SU-DHL-6 (cell line): ENCODE measurements around the gene SGPP2.

Experiments used
- H2AFZ ChIP-seq: fragments of 200-600 bp; sonication (generic); 2 replicates; pipeline ENCODE4 v1.6.1; 2014; ENCODE audit warnings: low read depth, mild to moderate bottlenecking, moderate library complexity, mixed read lengths, antibody characterized with exemption, low read length; ENCODE audit not compliant: severe bottlenecking
- H3F3A ChIP-seq: fragments of 200-600 bp; shearing (Covaris generic); 2 replicates; pipeline ENCODE4 v1.6.0; 2016; ENCODE audit warnings: antibody characterized with exemption, mild to moderate bottlenecking; ENCODE audit not compliant: insufficient read depth
- H3K27ac ChIP-seq: fragments of 200-600 bp; sonication (generic); 2 replicates; pipeline ENCODE4 v1.5.1; 2016; ENCODE audit warnings: low read depth, mild to moderate bottlenecking, low read length, moderate library complexity, mixed read lengths
- H3K27me3 ChIP-seq: fragments of 200-600 bp; sonication (generic), shearing (Covaris generic); 2 replicates; pipeline ENCODE4 v1.6.0; 2014; ENCODE audit warnings: mild to moderate bottlenecking, low read length
- H3K36me3 ChIP-seq: fragments of 200-600 bp; sonication (generic); 2 replicates; pipeline ENCODE4 v1.6.1; 2014; ENCODE audit warnings: mild to moderate bottlenecking, low read length, mixed read lengths
- H3K4me2 ChIP-seq: fragments of 300-600, 200-600 bp; shearing (Covaris generic), sonication (generic); 2 replicates; pipeline ENCODE4 v1.6.0; 2014; ENCODE audit warnings: low read length, low read depth, mild to moderate bottlenecking; ENCODE audit not compliant: poor library complexity, severe bottlenecking
- H3K4me3 ChIP-seq: fragments of 200-600 bp; sonication (generic); 2 replicates; pipeline ENCODE4 v1.5.1; 2014; ENCODE audit warnings: antibody characterized with exemption, low read length, mild to moderate bottlenecking, mixed read lengths; ENCODE audit not compliant: insufficient read depth, poor library complexity, severe bottlenecking
- H3K79me2 ChIP-seq: fragments of 200-600 bp; sonication (generic); 2 replicates; pipeline ENCODE4 v1.6.1; 2014; ENCODE audit warnings: mild to moderate bottlenecking, low read length, moderate library complexity; ENCODE audit not compliant: insufficient read depth
- H3K9ac ChIP-seq: fragments of 200-600 bp; sonication (generic); 2 replicates; pipeline ENCODE4 v1.7.0; 2014; ENCODE audit warnings: mild to moderate bottlenecking, low read length
- H3K9me2 ChIP-seq: fragments of 200-600 bp; sonication (generic); replicated peaks from 2 replicates; pipeline ENCODE4 v1.6.1; 2014; ENCODE audit warnings: low read length; ENCODE audit not compliant: insufficient read depth
- H3K9me3 ChIP-seq: fragments of 200-600 bp; sonication (generic); 2 replicates; pipeline ENCODE4 v1.6.1; 2014; ENCODE audit warnings: low read length, mixed read lengths; ENCODE audit not compliant: insufficient read depth
- H4K20me1 ChIP-seq: fragments of 200-600 bp; sonication (generic); 2 replicates; pipeline ENCODE4 v1.6.1; 2014; ENCODE audit warnings: low read depth, mild to moderate bottlenecking, antibody characterized with exemption, low read length, moderate library complexity, mixed read lengths
- CTCF ChIP-seq: fragments of 200-600 bp; sonication (generic); IDR thresholded peaks from one replicate; pipeline ENCODE4 v1.5.1; 2017; ENCODE audit warnings: antibody characterized with exemption, mild to moderate bottlenecking, low read length, moderate library complexity; ENCODE audit not compliant: insufficient read depth, poor library complexity, severe bottlenecking
- EZH2phosphoT487 ChIP-seq: fragments of 200-600 bp; sonication (generic), shearing (Covaris generic); conservative IDR thresholded peaks from 2 replicates; pipeline ENCODE4 v1.6.1; 2018; ENCODE audit warnings: mild to moderate bottlenecking, antibody characterized with exemption, low read length, moderate library complexity, mixed read lengths

Gene SGPP2

DNA sequence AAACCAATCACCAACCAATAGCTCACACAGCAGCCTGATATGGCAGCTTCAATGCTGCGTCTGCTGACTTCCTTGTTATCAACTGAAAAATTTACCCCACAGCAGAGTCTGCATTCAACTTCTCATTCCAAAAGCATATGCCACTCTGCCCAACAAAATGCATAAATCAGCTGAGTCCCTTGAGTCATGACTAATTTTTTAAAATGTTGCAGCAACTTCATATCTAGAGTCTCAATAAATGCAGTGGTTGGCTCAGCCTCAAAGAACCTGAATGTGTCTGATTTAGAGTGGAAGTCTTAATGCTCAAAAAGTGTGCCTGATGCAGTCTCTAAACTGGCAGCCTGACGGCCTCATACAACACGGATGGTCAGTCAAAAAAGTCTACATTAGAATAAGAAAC lies 185.0 kb downstream of the SGPP2 start:
- Histone ChIP-seq H3K79me2 (peaks cover 3% of the 10 kb centered on the region; the same call in 1 of the 2 replicates), H2AFZ (no peak overlapping the region), H3K36me3 (peaks cover 29% of the 10 kb centered on the region; the same call in 1 of the 2 replicates), H3K4me3 (no peak overlapping the region), H3K4me2 (no peak overlapping the region), H3F3A (0 out of 2 replicates have a peak, but pooled peaks cover 11% of the 10 kb centered on the region), H3K27me3 (no peaks in the 10 kb centered on the region), H4K20me1 (no peaks in the 10 kb centered on the region), H3K9ac (no peak overlapping the region), H3K27ac (no peak overlapping the region), H3K9me2 (no peaks in the 10 kb centered on the region), H3K9me3 (no peaks in the 10 kb centered on the region)
- TF ChIP-seq EZH2phosphoT487 (no peak), CTCF (no peak)
